HepG2 (cell line): ENCODE data around the gene ANKRD29. TPM values are rescaled to one million over a fixed set of nuclear protein-coding genes. Genes with fewer than 3 reads are reported as not detected.

Experiments used
- EHMT2 ChIP-seq: fragments of 200-600 bp; sonication (generic); IDR thresholded peaks from 2 replicates; pipeline ENCODE4 v1.7.0; 2017; ENCODE audit warnings: antibody characterized with exemption, low read depth, low read length, borderline replicate concordance
- GFI1 ChIP-seq: sonication (generic); formaldehyde crosslinking; IDR thresholded peaks from 2 replicates; pipeline ENCODE4 v1.5.0; 2020; ENCODE audit warnings: missing genetic modification reagents, mild to moderate bottlenecking, borderline replicate concordance
- KDM3A ChIP-seq: IDR thresholded peaks from 2 replicates; pipeline ENCODE4 v1.6.1; 2018; ENCODE audit warnings: low read depth, missing compliant biosample characterization
- MIXL1 ChIP-seq: IDR thresholded peaks from 2 replicates; pipeline ENCODE4 v1.6.1; 2016
- NR1H2 ChIP-seq: sonication (generic); formaldehyde crosslinking; IDR thresholded peaks from 2 replicates; pipeline ENCODE4 v1.8.1; 2022; ENCODE audit warnings: low read depth, missing genetic modification reagents, borderline replicate concordance
- PAWR ChIP-seq: sonication (generic); formaldehyde crosslinking; IDR thresholded peaks from 2 replicates; pipeline ENCODE4 v1.4.0; 2020; ENCODE audit warnings: missing genetic modification reagents, mild to moderate bottlenecking, borderline replicate concordance
- SOX6 ChIP-seq, 2 experiments: fragments of 450-650 bp in 1 of 2; sonication (generic) in 1 of 2; formaldehyde crosslinking in 1 of 2; IDR thresholded peaks; 2 replicates each; pipeline versions ENCODE4 v1.4.0 to v1.6.1; 2017 to 2020; ENCODE audit warnings: antibody characterized with exemption in 1 of 2, mild to moderate bottlenecking in 1 of 2, missing genetic modification reagents in 1 of 2
- SPEN ChIP-seq: sonication (generic); formaldehyde crosslinking; IDR thresholded peaks from 2 replicates; pipeline ENCODE4 v1.5.1; 2020; ENCODE audit warnings: low read depth, mild to moderate bottlenecking, missing genetic modification reagents
- TAF1 ChIP-seq: sonication (generic); formaldehyde crosslinking; IDR thresholded peaks from 2 replicates; pipeline ENCODE4 v1.4.0; 2020; ENCODE audit warnings: missing genetic modification reagents
- TBL1XR1 ChIP-seq: fragments of 150-350 bp; IDR thresholded peaks from 2 replicates; pipeline ENCODE4 v1.6.1; 2014; ENCODE audit warnings: borderline replicate concordance, low read length; ENCODE audit not compliant: partially characterized antibody
- ZNF282 ChIP-seq: fragments of 450-650 bp; IDR thresholded peaks from 2 replicates; pipeline ENCODE4 v1.6.1; 2018; ENCODE audit not compliant: partially characterized antibody
- ZNF33B ChIP-seq: sonication (generic); formaldehyde crosslinking; IDR thresholded peaks from 2 replicates; pipeline ENCODE4 v1.5.1; 2020; ENCODE audit warnings: mild to moderate bottlenecking, missing genetic modification reagents
- ZNF432 ChIP-seq: sonication (generic); formaldehyde crosslinking; IDR thresholded peaks from 2 replicates; pipeline ENCODE4 v1.5.0; 2020; ENCODE audit warnings: missing genetic modification reagents, mild to moderate bottlenecking, borderline replicate concordance
- ZNF598 ChIP-seq: sonication (generic); formaldehyde crosslinking; IDR thresholded peaks from 2 replicates; pipeline ENCODE4 v1.5.1; 2020; ENCODE audit warnings: mild to moderate bottlenecking, missing genetic modification reagents, borderline replicate concordance
- ZNF724P ChIP-seq: sonication (generic); formaldehyde crosslinking; IDR thresholded peaks from 2 replicates; pipeline ENCODE4 v1.8.0; 2022; ENCODE audit warnings: missing genetic modification reagents, borderline replicate concordance
- ZNF75D ChIP-seq: sonication (generic); formaldehyde crosslinking; IDR thresholded peaks from 2 replicates; pipeline ENCODE4 v1.8.1; 2023; ENCODE audit warnings: missing genetic modification reagents, mild to moderate bottlenecking, borderline replicate concordance
- ZNF816 ChIP-seq: sonication (generic); formaldehyde crosslinking; IDR thresholded peaks from 2 replicates; pipeline ENCODE4 v1.8.0; 2022; ENCODE audit warnings: missing genetic modification reagents, mild to moderate bottlenecking, borderline replicate concordance
- ZSCAN12 ChIP-seq: sonication (generic); formaldehyde crosslinking; IDR thresholded peaks from 2 replicates; pipeline ENCODE4 v1.9.0; 2021; ENCODE audit warnings: mild to moderate bottlenecking, missing genetic modification reagents
- ZSCAN22 ChIP-seq: sonication (generic); formaldehyde crosslinking; IDR thresholded peaks from 2 replicates; pipeline ENCODE4 v1.4.0; 2020; ENCODE audit warnings: mild to moderate bottlenecking, missing genetic modification reagents
- polyA plus RNA-seq, 8 experiments: library from polyadenylated mRNA; depleted of rRNA in 3 of 8; stranded (reverse) in 7 of 8; unstranded in 1 of 8; fragments of >200 nt; fragmentation: Illumina TruSeq in 4 of 8; extraction: Trizol in 4 of 8; gene quantifications; 2 replicates each; pipeline versions ENCODE4 v1.2.1 to v1.2.3, GENCODE V29; 2011 to 2016; ENCODE audit warnings: low read depth in 4 of 8, missing spikeins in 1 of 8, mixed read lengths in 1 of 8; ENCODE audit not compliant: insufficient read depth in 1 of 8
- total RNA-seq, 5 experiments: library from RNA; depleted of rRNA; stranded (reverse); fragments of >200 nt; fragmentation: Illumina TruSeq; extraction: Trizol; gene quantifications; 2 replicates each; pipeline ENCODE4 v1.2.3, GENCODE V29; 2016; ENCODE audit warnings: low read depth in 1 of 5
- TF ChIP-seq, protein P1 (sequence below): IDR thresholded peaks from 2 replicates; pipeline ENCODE4 v1.6.1; 2016; ENCODE audit warnings: low read depth, missing genetic modification reagents, missing compliant biosample characterization
- TF ChIP-seq, protein P2 (sequence below): IDR thresholded peaks from 2 replicates; pipeline ENCODE4 v1.6.1; 2016
- TF ChIP-seq, protein P3 (sequence below): sonication (generic); formaldehyde crosslinking; IDR thresholded peaks from 2 replicates; pipeline ENCODE4 v1.8.1; 2022; ENCODE audit warnings: low read depth, mild to moderate bottlenecking, missing genetic modification reagents

ANKRD29 gene
- total and polyA plus RNA-seq, 2 of the 13 experiments (the other 11 are each of a cell fraction or from before 2014, with no cell fraction given): not detected

DNA sequence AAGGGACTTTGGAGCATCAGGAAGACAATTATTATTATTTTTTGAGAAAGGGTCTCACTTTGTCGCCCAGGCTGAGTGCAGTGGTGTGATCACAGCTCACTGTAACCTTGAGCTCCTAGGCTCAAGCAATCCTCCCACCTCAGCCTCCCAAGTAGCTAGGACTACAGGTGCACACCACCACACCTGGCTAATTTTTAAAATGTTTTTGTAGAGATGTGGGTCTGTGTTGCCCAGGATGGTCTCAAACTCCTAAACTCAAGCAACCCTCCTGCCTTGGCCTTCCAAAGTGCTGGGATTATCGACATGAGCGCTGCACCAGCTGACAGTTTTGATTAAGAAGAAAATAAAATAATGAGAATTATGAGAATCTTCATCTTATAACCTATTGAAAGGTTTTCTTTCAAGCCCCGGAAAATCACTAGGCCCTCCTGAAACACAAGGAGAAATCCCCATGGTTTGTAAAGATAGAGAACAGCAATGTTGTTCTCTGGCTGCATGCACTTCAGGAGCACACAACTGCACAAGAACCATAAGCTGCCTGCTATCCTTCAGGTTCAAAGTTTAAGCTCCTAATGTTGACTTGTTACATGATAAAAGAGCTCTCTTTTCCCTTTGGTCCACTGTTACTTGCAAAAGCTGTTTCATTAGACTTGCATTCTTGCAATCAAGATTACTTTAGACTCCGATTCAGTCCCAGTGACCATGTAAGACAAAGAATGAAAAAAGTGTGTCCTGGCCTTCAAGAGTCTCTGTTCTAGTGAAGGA lies 93.2 kb downstream of the ANKRD29 start (continued):
- TF ChIP-seq ZNF816 (no peak), EHMT2 (no peak), ZNF598 (no peak), MIXL1 (CRISPR knock-in tag) (peak; percentile 72), PAWR (CRISPR knock-in tag) (no peak), ZSCAN12 (no peak), GFI1 (no peak), SOX6 (IDR thresholded peaks at IDR 0.05) (no peak), SOX6 (CRISPR knock-in tag; IDR thresholded peaks at IDR 0.05) (peak; percentile 63; the same call in 1 of the 2 replicates), TBL1XR1 (no peak), TAF1 (CRISPR knock-in tag) (no peak), ZSCAN22 (CRISPR knock-in tag) (no peak), NR1H2 (no peak), ZNF33B (CRISPR knock-in tag) (no peak), ZNF282 (no peak), KDM3A (CRISPR knock-in tag) (no peak), ZNF432 (CRISPR knock-in tag) (no peak), ZNF724P (CRISPR knock-in tag) (no peak), SPEN (CRISPR knock-in tag) (no peak), ZNF75D (CRISPR knock-in tag) (no peak)
- TF ChIP-seq, protein P1, sequence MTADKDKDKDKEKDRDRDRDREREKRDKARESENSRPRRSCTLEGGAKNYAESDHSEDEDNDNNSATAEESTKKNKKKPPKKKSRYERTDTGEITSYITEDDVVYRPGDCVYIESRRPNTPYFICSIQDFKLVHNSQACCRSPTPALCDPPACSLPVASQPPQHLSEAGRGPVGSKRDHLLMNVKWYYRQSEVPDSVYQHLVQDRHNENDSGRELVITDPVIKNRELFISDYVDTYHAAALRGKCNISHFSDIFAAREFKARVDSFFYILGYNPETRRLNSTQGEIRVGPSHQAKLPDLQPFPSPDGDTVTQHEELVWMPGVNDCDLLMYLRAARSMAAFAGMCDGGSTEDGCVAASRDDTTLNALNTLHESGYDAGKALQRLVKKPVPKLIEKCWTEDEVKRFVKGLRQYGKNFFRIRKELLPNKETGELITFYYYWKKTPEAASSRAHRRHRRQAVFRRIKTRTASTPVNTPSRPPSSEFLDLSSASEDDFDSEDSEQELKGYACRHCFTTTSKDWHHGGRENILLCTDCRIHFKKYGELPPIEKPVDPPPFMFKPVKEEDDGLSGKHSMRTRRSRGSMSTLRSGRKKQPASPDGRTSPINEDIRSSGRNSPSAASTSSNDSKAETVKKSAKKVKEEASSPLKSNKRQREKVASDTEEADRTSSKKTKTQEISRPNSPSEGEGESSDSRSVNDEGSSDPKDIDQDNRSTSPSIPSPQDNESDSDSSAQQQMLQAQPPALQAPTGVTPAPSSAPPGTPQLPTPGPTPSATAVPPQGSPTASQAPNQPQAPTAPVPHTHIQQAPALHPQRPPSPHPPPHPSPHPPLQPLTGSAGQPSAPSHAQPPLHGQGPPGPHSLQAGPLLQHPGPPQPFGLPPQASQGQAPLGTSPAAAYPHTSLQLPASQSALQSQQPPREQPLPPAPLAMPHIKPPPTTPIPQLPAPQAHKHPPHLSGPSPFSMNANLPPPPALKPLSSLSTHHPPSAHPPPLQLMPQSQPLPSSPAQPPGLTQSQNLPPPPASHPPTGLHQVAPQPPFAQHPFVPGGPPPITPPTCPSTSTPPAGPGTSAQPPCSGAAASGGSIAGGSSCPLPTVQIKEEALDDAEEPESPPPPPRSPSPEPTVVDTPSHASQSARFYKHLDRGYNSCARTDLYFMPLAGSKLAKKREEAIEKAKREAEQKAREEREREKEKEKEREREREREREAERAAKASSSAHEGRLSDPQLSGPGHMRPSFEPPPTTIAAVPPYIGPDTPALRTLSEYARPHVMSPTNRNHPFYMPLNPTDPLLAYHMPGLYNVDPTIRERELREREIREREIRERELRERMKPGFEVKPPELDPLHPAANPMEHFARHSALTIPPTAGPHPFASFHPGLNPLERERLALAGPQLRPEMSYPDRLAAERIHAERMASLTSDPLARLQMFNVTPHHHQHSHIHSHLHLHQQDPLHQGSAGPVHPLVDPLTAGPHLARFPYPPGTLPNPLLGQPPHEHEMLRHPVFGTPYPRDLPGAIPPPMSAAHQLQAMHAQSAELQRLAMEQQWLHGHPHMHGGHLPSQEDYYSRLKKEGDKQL (CRISPR knock-in tag): no peak
- TF ChIP-seq, protein P2, sequence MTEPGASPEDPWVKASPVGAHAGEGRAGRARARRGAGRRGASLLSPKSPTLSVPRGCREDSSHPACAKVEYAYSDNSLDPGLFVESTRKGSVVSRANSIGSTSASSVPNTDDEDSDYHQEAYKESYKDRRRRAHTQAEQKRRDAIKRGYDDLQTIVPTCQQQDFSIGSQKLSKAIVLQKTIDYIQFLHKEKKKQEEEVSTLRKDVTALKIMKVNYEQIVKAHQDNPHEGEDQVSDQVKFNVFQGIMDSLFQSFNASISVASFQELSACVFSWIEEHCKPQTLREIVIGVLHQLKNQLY: no peak
- TF ChIP-seq, protein P3, sequence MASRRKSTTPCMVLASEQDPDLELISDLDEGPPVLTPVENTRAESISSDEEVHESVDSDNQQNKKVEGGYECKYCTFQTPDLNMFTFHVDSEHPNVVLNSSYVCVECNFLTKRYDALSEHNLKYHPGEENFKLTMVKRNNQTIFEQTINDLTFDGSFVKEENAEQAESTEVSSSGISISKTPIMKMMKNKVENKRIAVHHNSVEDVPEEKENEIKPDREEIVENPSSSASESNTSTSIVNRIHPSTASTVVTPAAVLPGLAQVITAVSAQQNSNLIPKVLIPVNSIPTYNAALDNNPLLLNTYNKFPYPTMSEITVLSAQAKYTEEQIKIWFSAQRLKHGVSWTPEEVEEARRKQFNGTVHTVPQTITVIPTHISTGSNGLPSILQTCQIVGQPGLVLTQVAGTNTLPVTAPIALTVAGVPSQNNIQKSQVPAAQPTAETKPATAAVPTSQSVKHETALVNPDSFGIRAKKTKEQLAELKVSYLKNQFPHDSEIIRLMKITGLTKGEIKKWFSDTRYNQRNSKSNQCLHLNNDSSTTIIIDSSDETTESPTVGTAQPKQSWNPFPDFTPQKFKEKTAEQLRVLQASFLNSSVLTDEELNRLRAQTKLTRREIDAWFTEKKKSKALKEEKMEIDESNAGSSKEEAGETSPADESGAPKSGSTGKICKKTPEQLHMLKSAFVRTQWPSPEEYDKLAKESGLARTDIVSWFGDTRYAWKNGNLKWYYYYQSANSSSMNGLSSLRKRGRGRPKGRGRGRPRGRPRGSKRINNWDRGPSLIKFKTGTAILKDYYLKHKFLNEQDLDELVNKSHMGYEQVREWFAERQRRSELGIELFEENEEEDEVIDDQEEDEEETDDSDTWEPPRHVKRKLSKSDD (CRISPR knock-in tag): no peak
